BLaER1 (cell line): ENCODE results near the gene GCNT2.

Experiments
- H3K27ac ChIP-seq: shearing (Covaris generic); formaldehyde crosslinking; 2 replicates; pipeline ENCODE4 v1.8.1; 2022
- H3K27me3 ChIP-seq: shearing (Covaris generic); formaldehyde crosslinking; 2 replicates; pipeline ENCODE4 v1.8.1; 2022
- H3K36me3 ChIP-seq: shearing (Covaris generic); formaldehyde crosslinking; 2 replicates; pipeline ENCODE4 v1.8.1; 2022
- H3K4me1 ChIP-seq: shearing (Covaris generic); formaldehyde crosslinking; 2 replicates; pipeline ENCODE4 v1.8.1; 2022
- H3K4me2 ChIP-seq: shearing (Covaris generic); formaldehyde crosslinking; 2 replicates; pipeline ENCODE4 v1.8.1; 2022
- H3K4me3 ChIP-seq: shearing (Covaris generic); formaldehyde crosslinking; 2 replicates; pipeline ENCODE4 v1.8.1; 2022
- H3K9ac ChIP-seq: shearing (Covaris generic); formaldehyde crosslinking; 2 replicates; pipeline ENCODE4 v1.8.1; 2022
- H3K9me3 ChIP-seq: shearing (Covaris generic); formaldehyde crosslinking; 2 replicates; pipeline ENCODE4 v1.8.1; 2022
- H4K20me1 ChIP-seq: shearing (Covaris generic); formaldehyde crosslinking; 2 replicates; pipeline ENCODE4 v1.8.1; 2022
- Cebpa-rat ChIP-seq: shearing (Covaris generic); IDR thresholded peaks from 2 replicates; pipeline ENCODE4 v1.8.1; 2022

GCNT2 gene

DNA sequence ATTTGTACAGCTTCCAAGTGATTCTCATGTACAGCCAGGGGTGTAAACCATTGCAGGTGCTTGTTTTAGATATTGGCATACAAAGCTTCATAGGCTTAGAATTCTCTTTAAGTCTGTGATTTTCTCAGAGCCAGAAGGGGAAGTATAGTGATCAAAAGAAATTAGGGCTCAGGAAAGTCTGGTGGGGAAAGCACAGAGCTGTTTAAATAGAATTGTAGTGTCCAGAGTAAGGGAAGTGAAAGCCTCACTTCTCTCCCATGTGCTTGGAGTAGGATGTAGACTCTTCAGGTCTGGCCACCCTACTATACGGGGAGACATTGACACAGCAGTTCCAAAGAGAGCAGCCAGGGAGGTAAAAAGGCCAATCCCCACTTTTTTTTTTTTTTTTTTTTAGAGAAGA, 10.4 kb downstream of the GCNT2 start:
- no peak for TF ChIP-seq Cebpa-rat
- H3K4me2 ChIP-seq = peak overlapping the region; percentile 68
- no peak overlapping the region for H3K9ac ChIP-seq
- no peaks in the 10 kb centered on the region for H3K27me3 ChIP-seq
- H3K9me3 ChIP-seq = no peaks in the 10 kb centered on the region
- H3K27ac ChIP-seq = no peak overlapping the region
- H3K4me1 ChIP-seq = peaks cover 77% of the 10 kb centered on the region
- H3K4me3 ChIP-seq = no peak overlapping the region
- no peaks in the 10 kb centered on the region for H4K20me1 ChIP-seq
- H3K36me3 ChIP-seq = no peaks in the 10 kb centered on the region

DNA sequence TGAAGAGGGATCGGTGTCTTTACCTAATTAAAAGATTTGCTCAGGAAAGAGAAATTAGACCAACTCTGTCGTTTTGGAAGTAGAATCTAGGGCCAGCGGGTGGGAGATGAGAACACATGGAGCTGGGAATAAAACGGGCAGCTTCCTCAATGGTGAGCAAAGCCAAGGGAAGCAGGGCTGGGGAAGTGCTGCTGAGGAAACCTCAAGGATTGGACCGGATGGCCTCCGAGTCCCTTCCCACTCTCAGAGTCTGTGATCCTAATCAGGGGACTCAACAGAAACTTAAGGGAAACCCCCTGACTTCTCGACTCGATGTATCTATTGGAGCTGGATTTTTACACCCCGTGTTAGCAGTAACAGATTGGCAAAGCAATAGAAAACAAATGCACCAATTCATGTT, 10.8 kb downstream of the GCNT2 start:
- peaks cover 77% of the 10 kb centered on the region for H3K4me1 ChIP-seq
- H3K9ac ChIP-seq = no peak overlapping the region
- TF ChIP-seq Cebpa-rat = no peak
- no peaks in the 10 kb centered on the region for H4K20me1 ChIP-seq
- no peak overlapping the region for H3K27ac ChIP-seq
- H3K27me3 ChIP-seq = no peaks in the 10 kb centered on the region
- H3K4me2 ChIP-seq = peak overlapping the region; percentile 68
- H3K36me3 ChIP-seq = no peaks in the 10 kb centered on the region
- H3K4me3 ChIP-seq = no peak overlapping the region
- H3K9me3 ChIP-seq = no peaks in the 10 kb centered on the region

DNA sequence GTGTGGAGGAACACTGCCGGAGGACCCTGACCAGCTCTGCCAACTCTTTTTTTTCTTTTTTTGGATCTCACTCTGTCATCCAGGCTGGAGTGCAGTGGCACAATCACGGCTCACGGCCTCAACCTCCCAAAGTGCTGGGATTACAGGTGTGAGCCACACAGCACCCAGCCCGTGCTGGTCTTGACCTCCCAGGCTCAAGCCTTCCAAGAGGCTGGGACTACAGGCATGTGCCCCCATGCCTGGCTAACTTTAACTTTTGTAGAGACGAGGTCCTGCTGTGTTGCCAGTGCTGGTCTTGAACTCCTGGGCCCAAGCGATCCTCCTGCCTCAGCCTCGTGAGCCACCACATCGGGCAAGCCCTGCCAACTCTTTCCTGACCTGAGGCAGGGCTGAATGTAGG, 11.2 kb downstream of the GCNT2 start:
- H4K20me1 ChIP-seq = no peaks in the 10 kb centered on the region
- H3K4me2 ChIP-seq = peak overlapping the region; percentile 68
- H3K27ac ChIP-seq = no peak overlapping the region

DNA sequence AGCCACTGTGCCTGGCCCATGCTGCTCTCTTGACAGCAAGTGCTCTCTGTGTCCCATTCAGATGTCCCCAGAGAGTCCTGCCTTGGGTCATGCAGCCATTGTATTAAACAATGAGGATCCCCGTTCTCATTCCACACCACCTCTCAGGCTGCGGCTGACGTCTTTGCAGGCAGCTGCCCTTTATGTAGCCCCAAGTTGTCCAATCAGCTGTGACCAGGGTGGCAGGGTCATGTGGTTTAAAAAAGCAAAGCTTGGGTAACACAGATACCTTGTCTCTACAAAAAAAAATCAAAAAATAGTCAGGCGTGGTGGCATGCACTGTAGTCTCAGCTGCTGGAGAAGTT, 13.2 kb downstream of the GCNT2 start:
- Histone ChIP-seq H3K4me2 (peak overlapping the region; percentile 68), H3K4me3 (peak overlapping the region; percentile 53; the same call in 1 of the 2 replicates), H3K9ac (no peak overlapping the region)

More for the DNA sequence above, 11.2 kb downstream of the GCNT2 start:
- Histone ChIP-seq H3K27me3 (no peaks in the 10 kb centered on the region), H3K4me3 (no peak overlapping the region), H3K9me3 (no peaks in the 10 kb centered on the region), H3K36me3 (no peaks in the 10 kb centered on the region), H3K4me1 (peaks cover 77% of the 10 kb centered on the region), H3K9ac (no peak overlapping the region)
- TF ChIP-seq Cebpa-rat = no peak

GRCh38 chr6:10535193-10535592, 14.0 kb downstream of the GCNT2 start:
- H3K4me2 ChIP-seq = peak overlapping the region; percentile 68
- no peaks in the 10 kb centered on the region for H3K27me3 ChIP-seq
- no peaks in the 10 kb centered on the region for H4K20me1 ChIP-seq
- no peak overlapping the region for H3K27ac ChIP-seq
- H3K36me3 ChIP-seq = no peaks in the 10 kb centered on the region
- H3K4me3 ChIP-seq = no peak overlapping the region
- H3K9ac ChIP-seq = no peak overlapping the region
- no peak for TF ChIP-seq Cebpa-rat
- no peaks in the 10 kb centered on the region for H3K9me3 ChIP-seq
- H3K4me1 ChIP-seq = peaks cover 60% of the 10 kb centered on the region

More for the DNA sequence above, 13.2 kb downstream of the GCNT2 start:
- H3K27ac ChIP-seq = peak overlapping the region; percentile 57; the same call in 1 of the 2 replicates
- H3K4me1 ChIP-seq = peaks cover 64% of the 10 kb centered on the region
- no peaks in the 10 kb centered on the region for H3K9me3 ChIP-seq
- no peaks in the 10 kb centered on the region for H3K36me3 ChIP-seq
- H4K20me1 ChIP-seq = no peaks in the 10 kb centered on the region
- H3K27me3 ChIP-seq = no peaks in the 10 kb centered on the region
- no peak for TF ChIP-seq Cebpa-rat

GRCh38 chr6:10537726-10538125, 16.6 kb downstream of the GCNT2 start:
- Histone ChIP-seq H4K20me1 (no peaks in the 10 kb centered on the region), H3K4me3 (no peak overlapping the region), H3K27me3 (no peaks in the 10 kb centered on the region), H3K4me2 (no peak overlapping the region), H3K36me3 (no peaks in the 10 kb centered on the region), H3K9ac (no peak overlapping the region), H3K4me1 (peaks cover 37% of the 10 kb centered on the region), H3K27ac (no peak overlapping the region), H3K9me3 (no peaks in the 10 kb centered on the region)
- no peak for TF ChIP-seq Cebpa-rat

DNA sequence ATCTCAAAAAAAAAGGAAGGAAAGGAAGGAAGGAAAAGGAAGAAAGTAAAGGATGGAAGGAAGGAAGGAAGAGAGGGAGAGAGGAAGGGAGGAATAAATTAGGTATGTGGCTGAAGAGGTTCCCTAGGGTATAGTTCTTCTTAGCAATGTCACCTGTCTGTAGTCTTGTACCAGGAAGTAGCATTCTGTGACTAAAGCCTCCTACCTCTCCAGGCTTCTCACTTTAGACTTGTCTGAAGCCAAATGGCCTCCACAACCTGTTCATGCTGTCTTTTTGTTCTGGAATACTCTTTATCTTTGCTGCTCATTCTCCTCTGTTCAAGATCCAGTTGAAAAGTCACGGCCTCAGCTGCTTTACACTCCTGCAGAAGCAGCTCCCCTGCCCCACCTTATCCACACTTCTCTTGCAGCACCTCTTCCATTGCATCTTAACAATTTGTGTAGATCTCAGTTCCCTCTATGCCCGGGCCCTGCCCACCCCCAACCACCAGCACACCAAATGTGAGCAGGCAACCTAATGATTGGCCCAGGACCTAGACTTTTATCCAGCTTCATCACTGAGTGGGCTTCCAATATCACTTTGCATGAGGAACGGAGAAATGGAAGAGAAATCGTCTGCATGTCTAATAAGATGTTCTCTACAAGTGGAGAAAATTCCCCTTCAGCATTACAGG, 19.1 kb downstream of the GCNT2 start:
- Histone ChIP-seq H3K4me1 (peaks cover 13% of the 10 kb centered on the region), H3K9ac (no peak overlapping the region), H3K4me2 (no peak overlapping the region), H4K20me1 (no peaks in the 10 kb centered on the region), H3K27me3 (no peaks in the 10 kb centered on the region), H3K9me3 (no peaks in the 10 kb centered on the region), H3K4me3 (no peak overlapping the region), H3K36me3 (no peaks in the 10 kb centered on the region), H3K27ac (no peak overlapping the region)
- no peak for TF ChIP-seq Cebpa-rat

- H3K36me3 ChIP-seq = no peaks in the 10 kb centered on the region
- H3K27me3 ChIP-seq = no peaks in the 10 kb centered on the region
- no peak overlapping the region for H3K9ac ChIP-seq
- no peaks in the 10 kb centered on the region for H3K9me3 ChIP-seq
- H4K20me1 ChIP-seq = no peaks in the 10 kb centered on the region
- no peaks in the 10 kb centered on the region; the same call in 1 of the 2 replicates for H3K4me1 ChIP-seq
- no peak overlapping the region for H3K4me3 ChIP-seq
- H3K27ac ChIP-seq = no peak overlapping the region
- no peak overlapping the region for H3K4me2 ChIP-seq
- no peak for TF ChIP-seq Cebpa-rat
Observed at GRCh38 chr6:10541591-10541990, 20.4 kb downstream of the GCNT2 start.

GRCh38 chr6:10542213-10542612, 21.1 kb downstream of the GCNT2 start:
- no peaks in the 10 kb centered on the region for H3K36me3 ChIP-seq
- no peak overlapping the region for H3K4me2 ChIP-seq
- no peaks in the 10 kb centered on the region for H3K9me3 ChIP-seq
- no peaks in the 10 kb centered on the region for H3K27me3 ChIP-seq
- no peak overlapping the region for H3K27ac ChIP-seq
- no peaks in the 10 kb centered on the region for H4K20me1 ChIP-seq
- H3K4me3 ChIP-seq = no peak overlapping the region
- TF ChIP-seq Cebpa-rat = no peak
- H3K9ac ChIP-seq = no peak overlapping the region
- no peaks in the 10 kb centered on the region for H3K4me1 ChIP-seq

GRCh38 chr6:10543488-10543887, 22.3 kb downstream of the GCNT2 start:
- no peaks in the 10 kb centered on the region for H3K36me3 ChIP-seq
- H3K9me3 ChIP-seq = no peaks in the 10 kb centered on the region
- no peak overlapping the region for H3K4me3 ChIP-seq
- H3K9ac ChIP-seq = no peak overlapping the region
- no peaks in the 10 kb centered on the region for H3K27me3 ChIP-seq
- no peaks in the 10 kb centered on the region for H4K20me1 ChIP-seq
- no peak for TF ChIP-seq Cebpa-rat
- no peak overlapping the region for H3K27ac ChIP-seq
- H3K4me1 ChIP-seq = no peaks in the 10 kb centered on the region
- H3K4me2 ChIP-seq = no peak overlapping the region

- Histone ChIP-seq H3K4me3 (no peak overlapping the region), H3K9me3 (no peaks in the 10 kb centered on the region), H3K4me2 (no peak overlapping the region), H3K4me1 (no peaks in the 10 kb centered on the region), H3K36me3 (no peaks in the 10 kb centered on the region), H4K20me1 (no peaks in the 10 kb centered on the region), H3K9ac (no peak overlapping the region), H3K27ac (no peak overlapping the region), H3K27me3 (no peaks in the 10 kb centered on the region)
- TF ChIP-seq Cebpa-rat = no peak
Observed at GRCh38 chr6:10545482-10545881, 24.3 kb downstream of the GCNT2 start.
